ENCODE data around the gene HPCAL1. TPM values are rescaled to one million over a fixed set of nuclear protein-coding genes. Genes with fewer than 3 reads are reported as not detected.
"Not testable (repeated sequence)": the region's sequence is repeated elsewhere in the genome, so short reads cannot be mapped to it uniquely, and the experiment has no call there.

HPCAL1 gene
- total RNA-seq, 2 donors from 2014 or later: 64.5 to 85.7 TPM

DNA sequence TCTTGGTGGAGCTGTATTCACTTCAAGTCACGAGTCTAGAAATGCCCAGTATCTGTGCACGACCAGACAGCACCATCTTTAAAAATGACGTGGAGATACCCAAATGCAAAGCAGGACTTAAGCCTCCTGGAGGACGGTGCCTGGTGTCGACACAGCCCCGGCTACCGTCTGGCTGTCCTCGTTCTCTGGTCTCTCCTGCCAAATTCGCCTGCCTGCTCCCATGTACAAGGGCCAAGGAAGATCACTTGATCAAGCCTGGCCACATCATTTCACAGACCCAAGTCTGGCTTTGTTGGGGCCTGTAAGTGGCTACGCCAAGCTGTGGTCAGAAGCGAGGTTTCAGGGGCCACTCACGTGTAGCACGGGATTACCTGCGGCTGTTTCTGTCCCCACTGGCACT, 136.0 kb downstream of the HPCAL1 start:
- no peak for DNase-seq
- Histone ChIP-seq H3K27ac (no peak overlapping the region), H3K4me3 (no peak overlapping the region), H3K9me3 (no peaks in the 10 kb centered on the region), H3K27me3 (no peaks in the 10 kb centered on the region), H3K36me3 (peaks cover 17% of the 10 kb centered on the region), H3K9ac (ENCODE audit: low read depth in 2 of 2, low read length in 2 of 2) (no peak overlapping the region), H3K4me1 (no peaks in the 10 kb centered on the region)
- TF ChIP-seq, protein P1, sequence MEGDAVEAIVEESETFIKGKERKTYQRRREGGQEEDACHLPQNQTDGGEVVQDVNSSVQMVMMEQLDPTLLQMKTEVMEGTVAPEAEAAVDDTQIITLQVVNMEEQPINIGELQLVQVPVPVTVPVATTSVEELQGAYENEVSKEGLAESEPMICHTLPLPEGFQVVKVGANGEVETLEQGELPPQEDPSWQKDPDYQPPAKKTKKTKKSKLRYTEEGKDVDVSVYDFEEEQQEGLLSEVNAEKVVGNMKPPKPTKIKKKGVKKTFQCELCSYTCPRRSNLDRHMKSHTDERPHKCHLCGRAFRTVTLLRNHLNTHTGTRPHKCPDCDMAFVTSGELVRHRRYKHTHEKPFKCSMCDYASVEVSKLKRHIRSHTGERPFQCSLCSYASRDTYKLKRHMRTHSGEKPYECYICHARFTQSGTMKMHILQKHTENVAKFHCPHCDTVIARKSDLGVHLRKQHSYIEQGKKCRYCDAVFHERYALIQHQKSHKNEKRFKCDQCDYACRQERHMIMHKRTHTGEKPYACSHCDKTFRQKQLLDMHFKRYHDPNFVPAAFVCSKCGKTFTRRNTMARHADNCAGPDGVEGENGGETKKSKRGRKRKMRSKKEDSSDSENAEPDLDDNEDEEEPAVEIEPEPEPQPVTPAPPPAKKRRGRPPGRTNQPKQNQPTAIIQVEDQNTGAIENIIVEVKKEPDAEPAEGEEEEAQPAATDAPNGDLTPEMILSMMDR (IDR thresholded peaks at IDR 0.05): no peak
- intact Hi-C loops (cut with DNase I): loop anchor here (5.0 kb wide), 2 partner anchors 224 to 366 kb away; no protein-coding TSS in a partner anchor

DNA sequence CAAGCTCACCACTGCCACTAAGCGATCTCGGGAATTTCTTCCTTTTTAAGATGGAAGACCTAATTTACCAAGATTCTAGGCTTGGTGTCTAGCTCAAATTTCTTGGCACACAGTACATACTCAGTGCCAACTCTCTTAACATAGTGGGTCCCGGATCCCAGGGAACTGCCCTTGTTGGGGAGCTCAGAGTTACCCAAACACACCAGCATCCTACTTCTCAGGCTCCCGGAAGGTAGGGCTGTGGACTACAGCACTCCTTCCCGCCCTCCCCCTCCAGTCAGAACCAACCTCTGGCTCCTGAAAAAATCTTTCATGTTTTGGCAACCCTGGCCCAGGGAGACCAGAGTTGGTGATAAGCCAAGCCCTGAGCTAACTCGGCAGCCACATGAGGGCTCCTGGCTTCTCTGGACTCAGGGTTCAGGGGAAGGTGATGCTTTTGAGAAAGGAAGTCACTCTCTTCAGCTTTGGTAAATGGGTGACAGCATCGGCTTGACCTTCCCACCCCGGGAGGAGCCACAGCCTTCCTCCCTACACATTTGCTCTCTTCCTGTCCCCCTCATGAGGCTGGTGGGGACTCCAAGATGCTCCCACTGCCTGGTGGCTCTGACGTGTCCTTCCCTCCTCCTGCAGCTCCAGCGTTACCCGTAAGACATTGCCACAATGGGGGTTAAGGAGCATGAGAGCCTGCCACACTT, 136.6 kb downstream of the HPCAL1 start:
- no peak overlapping the region for H3K4me3 ChIP-seq
- intact Hi-C loops (cut with DNase I): loop anchor here (5.0 kb wide), 2 partner anchors 223 to 367 kb away; no protein-coding TSS in a partner anchor
- no peak overlapping the region for H3K9ac ChIP-seq (ENCODE audit: low read depth in 2 of 2, low read length in 2 of 2)
- no peak overlapping the region for H3K27ac ChIP-seq
- no peaks in the 10 kb centered on the region for H3K4me1 ChIP-seq
- TF ChIP-seq, protein P1 (IDR thresholded peaks at IDR 0.05): no peak
- H3K9me3 ChIP-seq: no peaks in the 10 kb centered on the region
- no peaks in the 10 kb centered on the region for H3K27me3 ChIP-seq
- DNase-seq: no peak
- H3K36me3 ChIP-seq: peaks cover 17% of the 10 kb centered on the region

DNA sequence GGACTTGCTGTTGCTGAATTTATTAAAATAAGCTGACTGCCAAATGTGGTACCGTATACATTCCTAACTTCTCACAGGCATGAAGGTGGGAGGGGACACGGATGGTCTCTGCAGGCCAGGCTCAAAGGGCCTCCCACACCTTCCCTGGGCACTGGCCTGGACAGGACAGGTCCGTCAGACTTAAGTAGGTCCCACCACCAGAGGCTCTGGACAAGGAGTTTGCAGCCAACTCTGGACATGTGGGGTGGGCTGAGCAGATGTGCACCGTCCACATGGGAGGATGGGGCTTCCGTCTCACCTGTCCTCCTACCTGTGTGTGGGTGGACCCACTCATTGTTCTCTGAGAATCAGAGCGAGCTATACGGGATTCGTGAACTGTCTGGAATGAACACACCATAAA, 137.3 kb downstream of the HPCAL1 start:
- Histone ChIP-seq H3K27ac (no peak overlapping the region), H3K4me1 (no peaks in the 10 kb centered on the region), H3K4me3 (no peak overlapping the region), H3K9me3 (no peaks in the 10 kb centered on the region), H3K27me3 (no peaks in the 10 kb centered on the region), H3K9ac (ENCODE audit: low read depth in 2 of 2, low read length in 2 of 2) (no peak overlapping the region), H3K36me3 (peaks cover 17% of the 10 kb centered on the region)
- DNase-seq: no peak
- TF ChIP-seq, protein P1 (IDR thresholded peaks at IDR 0.05): no peak
- intact Hi-C loops (cut with DNase I): loop anchor here (5.0 kb wide), 2 partner anchors 222 to 368 kb away; no protein-coding TSS in a partner anchor

DNA sequence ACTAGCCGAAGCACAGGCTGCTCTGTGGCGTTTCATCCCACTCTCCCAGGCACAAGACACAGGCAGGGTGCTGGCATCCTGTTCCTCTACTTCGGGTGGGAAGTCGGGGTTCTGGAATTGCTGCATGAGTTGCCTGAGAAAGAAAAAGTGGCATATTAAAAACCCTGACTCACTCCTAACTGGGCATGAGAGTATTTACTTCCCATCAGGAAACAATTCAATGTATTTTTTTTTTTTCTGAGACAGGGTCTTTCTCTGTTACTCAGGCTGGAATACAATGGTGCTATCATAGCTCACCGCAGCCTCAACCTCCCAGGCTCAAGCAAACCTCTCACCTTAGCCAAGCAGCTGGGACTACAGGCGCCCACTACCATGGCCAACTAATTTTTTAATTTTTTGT, 138.0 kb downstream of the HPCAL1 start:
- no peak overlapping the region for H3K27ac ChIP-seq
- no peak for DNase-seq
- H3K9ac ChIP-seq (ENCODE audit: low read depth in 2 of 2, low read length in 2 of 2): no peak overlapping the region
- no peaks in the 10 kb centered on the region for H3K9me3 ChIP-seq
- H3K4me1 ChIP-seq: no peaks in the 10 kb centered on the region
- TF ChIP-seq, protein P1 (IDR thresholded peaks at IDR 0.05): no peak
- intact Hi-C loops (cut with DNase I): no loop called here
- H3K36me3 ChIP-seq: peaks cover 17% of the 10 kb centered on the region
- H3K27me3 ChIP-seq: no peaks in the 10 kb centered on the region
- H3K4me3 ChIP-seq: no peak overlapping the region

DNA sequence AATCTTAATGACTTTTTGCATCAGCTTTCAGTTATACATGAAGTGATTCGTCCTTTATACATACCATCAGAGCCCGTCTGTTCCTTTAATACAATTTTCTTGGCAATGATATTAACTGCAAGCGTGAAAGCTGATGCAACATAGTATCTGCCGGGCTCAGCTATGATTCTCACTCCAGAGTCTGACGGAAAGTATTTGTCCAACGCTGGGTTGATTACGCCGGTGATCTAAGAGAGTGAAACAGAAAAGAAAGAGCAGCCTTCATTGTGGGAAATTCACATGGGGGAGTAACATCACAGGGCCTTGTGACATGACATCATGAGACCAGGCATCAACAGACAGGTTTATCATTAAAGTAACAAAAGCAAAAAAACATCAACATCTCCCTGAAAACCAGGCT, 139.2 kb downstream of the HPCAL1 start:
- Histone ChIP-seq H3K36me3 (peaks cover 17% of the 10 kb centered on the region), H3K27ac (no peak overlapping the region), H3K9me3 (no peaks in the 10 kb centered on the region), H3K4me1 (no peaks in the 10 kb centered on the region), H3K9ac (ENCODE audit: low read depth in 2 of 2, low read length in 2 of 2) (no peak overlapping the region), H3K27me3 (no peaks in the 10 kb centered on the region), H3K4me3 (no peak overlapping the region)
- TF ChIP-seq, protein P1 (IDR thresholded peaks at IDR 0.05): no peak
- DNase-seq: no peak
- intact Hi-C loops (cut with DNase I): no loop called here

DNA sequence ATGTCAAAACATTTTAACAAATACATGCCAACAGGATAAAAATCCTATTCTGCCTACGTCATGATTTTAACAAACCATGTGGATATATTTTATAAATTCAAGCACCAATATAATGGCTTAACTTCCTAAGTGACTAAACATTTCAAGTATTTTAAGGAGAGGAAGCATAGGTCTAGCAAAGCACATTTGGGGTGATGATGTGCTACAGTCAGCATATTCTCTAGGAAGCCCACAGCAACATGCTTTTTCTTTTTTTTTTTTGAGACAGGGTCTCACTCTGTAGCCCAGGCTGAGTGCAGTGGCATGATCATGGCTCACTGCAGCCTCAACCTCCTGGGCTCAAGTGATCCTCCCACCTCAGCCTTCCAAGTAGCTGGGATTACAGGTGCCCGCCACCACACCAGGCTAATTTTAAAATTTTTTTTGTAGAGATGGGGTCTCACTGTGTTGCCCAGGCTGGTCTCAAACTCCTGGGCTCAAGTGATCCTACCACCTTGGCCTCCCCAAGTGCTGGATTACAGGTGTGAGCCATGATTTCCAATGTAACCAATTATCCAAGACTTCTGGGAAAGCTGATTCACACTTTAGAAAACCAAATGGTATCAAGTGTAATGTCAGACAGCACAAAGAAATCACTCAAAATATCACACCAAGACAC, 139.9 kb downstream of the HPCAL1 start:
- H3K4me3 ChIP-seq; H3K9me3 ChIP-seq; H3K9ac ChIP-seq (ENCODE audit: low read depth in 2 of 2, low read length in 2 of 2); H3K4me1 ChIP-seq; H3K27ac ChIP-seq; H3K27me3 ChIP-seq; DNase-seq; intact Hi-C loops (cut with DNase I): not testable (repeated sequence)
- H3K36me3 ChIP-seq: peaks cover 17% of the 10 kb centered on the region
